GM12878 (cell line): ENCODE results near the gene LRFN2.

Experiments used
- CHD1 ChIP-seq: IDR thresholded peaks from 2 replicates; pipeline ENCODE4 v1.6.1; 2012; ENCODE audit warnings: low read depth, low read length, improper control_type of control experiment
- GABPA ChIP-seq: IDR thresholded peaks from 2 replicates; pipeline ENCODE4 v1.6.1; 2014; ENCODE audit warnings: antibody characterized with exemption, low read depth, mild to moderate bottlenecking, inconsistent platforms
- RFX5 ChIP-seq: IDR thresholded peaks from 2 replicates; pipeline ENCODE4 v1.6.1; 2011; ENCODE audit warnings: low read depth, low read length, improper control_type of control experiment
- SMAD1 ChIP-seq: fragments of 450-650 bp; IDR thresholded peaks from 2 replicates; pipeline ENCODE4 v1.6.1; 2018; ENCODE audit warnings: mild to moderate bottlenecking, low read depth; ENCODE audit not compliant: partially characterized antibody
- SMC3 ChIP-seq: IDR thresholded peaks from 2 replicates; pipeline ENCODE4 v1.6.1; 2011; ENCODE audit warnings: low read length, improper control_type of control experiment, borderline replicate concordance

DNA sequence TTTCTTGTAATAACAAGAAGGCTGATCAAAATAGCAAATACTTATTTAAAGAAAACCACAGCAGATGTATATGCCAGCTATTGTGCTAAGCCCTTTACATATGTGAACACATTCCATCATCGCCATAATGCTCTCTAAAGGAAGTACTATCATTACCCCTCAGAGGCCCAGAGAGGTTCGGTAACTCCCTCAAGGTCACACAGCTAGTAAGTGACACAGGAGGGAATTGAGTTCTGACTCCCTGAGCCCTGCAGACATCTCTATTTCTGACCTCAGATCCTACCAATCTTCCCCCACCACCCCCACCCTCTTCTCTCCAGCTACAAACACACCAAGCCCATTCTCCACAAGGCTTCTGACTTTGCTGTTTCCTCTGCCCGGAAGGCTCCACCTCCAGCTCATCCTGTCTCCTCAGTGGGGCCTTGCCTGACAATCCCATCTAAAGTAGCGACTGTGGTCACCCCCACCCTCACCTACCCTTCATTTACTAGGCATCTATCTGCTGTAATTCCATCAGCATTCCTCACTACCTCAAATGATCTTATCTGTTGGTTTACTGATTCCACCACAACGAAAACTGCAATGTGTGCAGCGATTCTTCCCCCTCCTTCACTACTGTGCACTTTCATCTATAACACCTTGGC, 234.5 kb downstream of the LRFN2 start:
- no peak for TF ChIP-seq GABPA
- no peak for TF ChIP-seq RFX5
- no peak for TF ChIP-seq CHD1
- no peak for TF ChIP-seq SMC3
- TF ChIP-seq SMAD1 = no peak
